ENCODE data around the gene PRRG1. TPM values are rescaled to one million over a fixed set of nuclear protein-coding genes. Genes with fewer than 3 reads are reported as not detected.

The PRRG1 gene
- total and polyA plus RNA-seq, 8 donors, result 8.6 to 15.0 (median 13.2) TPM

DNA sequence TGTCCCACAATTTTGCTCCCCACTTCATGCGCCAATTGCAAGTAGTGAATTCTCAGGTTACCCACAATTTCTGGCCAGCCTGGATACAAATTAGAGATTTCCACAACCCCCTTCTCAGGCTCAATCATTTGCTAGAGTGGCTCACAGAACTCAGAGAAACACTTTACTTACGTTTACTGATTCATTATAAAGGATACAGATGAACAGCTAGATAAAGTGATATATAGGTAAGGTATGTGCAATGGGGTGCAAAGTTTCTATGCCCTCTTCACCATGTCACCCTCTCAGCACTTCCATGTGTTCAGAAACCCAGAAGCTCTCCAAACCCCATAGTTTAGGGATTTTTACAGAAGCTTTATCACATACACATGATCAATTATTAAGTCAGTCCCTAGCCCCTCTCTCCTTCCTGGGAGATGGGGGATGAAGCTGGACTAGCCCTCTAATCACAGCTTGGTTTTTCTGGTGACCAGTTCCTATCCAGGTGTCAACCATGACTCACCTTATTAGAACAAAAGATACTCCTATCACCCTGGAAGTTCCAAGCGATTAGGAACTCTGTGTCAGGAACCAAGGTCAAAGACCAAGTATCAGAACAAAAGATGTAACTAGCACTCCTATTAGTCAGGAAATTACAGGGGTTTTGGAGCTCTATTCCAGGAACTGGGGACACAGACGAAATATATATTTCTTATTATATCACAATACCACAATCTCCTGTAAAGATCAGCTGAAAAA lies 33.5 kb upstream of the PRRG1 start:
- no peak for DNase-seq
- Histone ChIP-seq H3K4me1 (no peaks in the 10 kb centered on the region), H3K36me3 (no peaks in the 10 kb centered on the region)

GRCh38 chrX:37320541-37321203 lies 28.5 kb upstream of the PRRG1 start:
- Histone ChIP-seq H3K9me3 (no peaks in the 10 kb centered on the region), H3K4me3 (no peak overlapping the region), H3K36me3 (no peaks in the 10 kb centered on the region), H3K27me3 (no peaks in the 10 kb centered on the region), H3K27ac (no peak overlapping the region), H3K4me1 (no peaks in the 10 kb centered on the region)
- DNase-seq (no peak), ATAC-seq (no peak)
- intact Hi-C loops (cut with DNase I), result no loop called here
- TF ChIP-seq, protein P1, sequence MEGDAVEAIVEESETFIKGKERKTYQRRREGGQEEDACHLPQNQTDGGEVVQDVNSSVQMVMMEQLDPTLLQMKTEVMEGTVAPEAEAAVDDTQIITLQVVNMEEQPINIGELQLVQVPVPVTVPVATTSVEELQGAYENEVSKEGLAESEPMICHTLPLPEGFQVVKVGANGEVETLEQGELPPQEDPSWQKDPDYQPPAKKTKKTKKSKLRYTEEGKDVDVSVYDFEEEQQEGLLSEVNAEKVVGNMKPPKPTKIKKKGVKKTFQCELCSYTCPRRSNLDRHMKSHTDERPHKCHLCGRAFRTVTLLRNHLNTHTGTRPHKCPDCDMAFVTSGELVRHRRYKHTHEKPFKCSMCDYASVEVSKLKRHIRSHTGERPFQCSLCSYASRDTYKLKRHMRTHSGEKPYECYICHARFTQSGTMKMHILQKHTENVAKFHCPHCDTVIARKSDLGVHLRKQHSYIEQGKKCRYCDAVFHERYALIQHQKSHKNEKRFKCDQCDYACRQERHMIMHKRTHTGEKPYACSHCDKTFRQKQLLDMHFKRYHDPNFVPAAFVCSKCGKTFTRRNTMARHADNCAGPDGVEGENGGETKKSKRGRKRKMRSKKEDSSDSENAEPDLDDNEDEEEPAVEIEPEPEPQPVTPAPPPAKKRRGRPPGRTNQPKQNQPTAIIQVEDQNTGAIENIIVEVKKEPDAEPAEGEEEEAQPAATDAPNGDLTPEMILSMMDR (IDR thresholded peaks at IDR 0.05), result no peak

More for the DNA sequence above, 33.5 kb upstream of the PRRG1 start:
- no peaks in the 10 kb centered on the region for H3K9me3 ChIP-seq
- ATAC-seq, result no peak
- H3K27ac ChIP-seq, result no peak overlapping the region
- no peaks in the 10 kb centered on the region for H3K27me3 ChIP-seq
- TF ChIP-seq, protein P1 (IDR thresholded peaks at IDR 0.05), result no peak
- intact Hi-C loops (cut with DNase I), result no loop called here
- H3K4me3 ChIP-seq, result no peak overlapping the region

GRCh38 chrX:37330642-37331041 lies 18.5 kb upstream of the PRRG1 start:
- ATAC-seq, result no peak
- H3K4me3 ChIP-seq, result no peak overlapping the region
- no peaks in the 10 kb centered on the region for H3K9me3 ChIP-seq
- no peak overlapping the region for H3K27ac ChIP-seq
- no peak for DNase-seq
- no peaks in the 10 kb centered on the region for H3K4me1 ChIP-seq
- H3K36me3 ChIP-seq, result no peaks in the 10 kb centered on the region
- TF ChIP-seq, protein P1 (IDR thresholded peaks at IDR 0.05), result no peak
- intact Hi-C loops (cut with DNase I), result no loop called here
- peaks cover 0 to 5% of the 10 kb centered on the region in 2 donors for H3K27me3 ChIP-seq

DNA sequence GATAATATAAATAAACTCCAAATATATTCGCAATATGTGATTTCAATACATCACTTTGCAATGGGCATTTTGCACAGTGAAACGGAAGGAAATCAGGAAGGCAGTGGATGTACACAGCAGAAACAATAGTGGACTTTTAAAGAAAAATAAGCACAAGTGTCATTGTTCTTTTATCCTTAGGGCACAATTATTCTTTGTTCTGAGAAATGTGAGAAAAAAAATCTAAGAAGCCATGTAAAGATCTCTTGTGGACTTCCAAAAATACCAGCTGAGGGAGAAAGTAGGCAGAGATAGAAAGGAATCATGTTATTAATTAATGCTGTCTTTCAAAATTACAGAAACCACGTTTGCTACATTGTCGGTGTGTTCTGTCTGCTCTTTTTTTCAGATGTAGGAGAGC lies 17.6 kb upstream of the PRRG1 start:
- no peak for DNase-seq
- Histone ChIP-seq H3K9me3 (no peaks in the 10 kb centered on the region), H3K27me3 (peaks cover 0 to 5% of the 10 kb centered on the region in 2 donors), H3K27ac (no peak overlapping the region), H3K4me1 (no peaks in the 10 kb centered on the region), H3K36me3 (no peaks in the 10 kb centered on the region), H3K4me3 (no peak overlapping the region)
- intact Hi-C loops (cut with DNase I), result no loop called here
- ATAC-seq, result no peak
- TF ChIP-seq, protein P1 (IDR thresholded peaks at IDR 0.05), result no peak

- TF ChIP-seq, protein P1 (IDR thresholded peaks at IDR 0.05), result no peak
- no peak overlapping the region for H3K27ac ChIP-seq
- no peaks in the 10 kb centered on the region for H3K4me1 ChIP-seq
- DNase-seq (no peak), ATAC-seq (no peak)
- H3K4me3 ChIP-seq, result no peak overlapping the region
- H3K27me3 ChIP-seq, result peaks cover 0 to 5% of the 10 kb centered on the region in 2 donors
- intact Hi-C loops (cut with DNase I), result no loop called here
- H3K9me3 ChIP-seq, result no peaks in the 10 kb centered on the region
- no peaks in the 10 kb centered on the region for H3K36me3 ChIP-seq
These were observed 17.1 kb upstream of the PRRG1 start for GRCh38 chrX:37332055-37332454.

All from left lung (tissue), 10 donors.